Measurements from ENCODE around the gene KIF26B.

KIF26B gene

GRCh38 chr1:245750261-245750660 lies 595.5 kb downstream of the KIF26B start:
- DNase-seq (ENCODE audit: low read depth in 2 of 2), result no peak

- DNase-seq (ENCODE audit: low read depth in 2 of 2), result no peak
Observed at GRCh38 chr1:245751116-245751515, 596.3 kb downstream of the KIF26B start.

GRCh38 chr1:245751726-245752470 lies 597.1 kb downstream of the KIF26B start:
- no peak for DNase-seq (ENCODE audit: low read depth in 2 of 2)

- DNase-seq (ENCODE audit: low read depth in 2 of 2), result no peak
Observed at GRCh38 chr1:245752561-245752960, 597.8 kb downstream of the KIF26B start.

GRCh38 chr1:245753807-245754206 lies 599.0 kb downstream of the KIF26B start:
- no peak for DNase-seq (ENCODE audit: low read depth in 2 of 2)

GRCh38 chr1:245754463-245754961 lies 599.7 kb downstream of the KIF26B start:
- DNase-seq (ENCODE audit: low read depth in 2 of 2), result no peak

Measured in stimulated activated CD8-positive, alpha-beta memory T cell treated with anti-CD3 and anti-CD28 coated beads, Interleukin-15, amount 100 ng/mL, for 48 hours (primary cell).